ENCODE measurements around the gene ADAMTS17. TPM values are rescaled to one million over a fixed set of nuclear protein-coding genes. Genes with fewer than 3 reads are reported as not detected.

Gene ADAMTS17
- total RNA-seq, 1 experiment from 2014 or later, result 1.5 TPM

DNA sequence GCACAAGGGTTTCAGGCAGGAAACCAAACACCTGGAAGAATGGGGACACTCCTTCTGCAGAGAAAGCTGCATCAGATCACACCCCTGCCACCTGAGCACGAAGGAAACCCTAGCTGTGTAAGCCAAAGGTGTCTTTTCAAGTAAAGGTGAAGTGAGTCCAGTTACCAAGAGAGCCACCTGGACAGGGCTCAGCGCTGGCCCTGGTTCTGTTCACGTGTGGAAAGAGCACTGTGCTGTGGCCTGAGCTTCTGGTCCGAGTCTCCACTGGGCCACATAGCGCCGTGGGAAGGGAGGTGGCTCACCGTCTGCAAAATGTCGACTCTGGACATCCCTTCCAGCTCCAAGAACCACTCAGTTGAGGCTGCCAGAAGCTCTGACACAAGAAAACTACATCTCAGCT is 151.1 kb downstream of the ADAMTS17 start:
- peak in 1 of 2 experiments; percentile 5 for DNase-seq
- intact Hi-C loops (cut with micrococcal nuclease; ENCODE audit: unreplicated experiment), result no loop called here
- TF ChIP-seq, protein P1, sequence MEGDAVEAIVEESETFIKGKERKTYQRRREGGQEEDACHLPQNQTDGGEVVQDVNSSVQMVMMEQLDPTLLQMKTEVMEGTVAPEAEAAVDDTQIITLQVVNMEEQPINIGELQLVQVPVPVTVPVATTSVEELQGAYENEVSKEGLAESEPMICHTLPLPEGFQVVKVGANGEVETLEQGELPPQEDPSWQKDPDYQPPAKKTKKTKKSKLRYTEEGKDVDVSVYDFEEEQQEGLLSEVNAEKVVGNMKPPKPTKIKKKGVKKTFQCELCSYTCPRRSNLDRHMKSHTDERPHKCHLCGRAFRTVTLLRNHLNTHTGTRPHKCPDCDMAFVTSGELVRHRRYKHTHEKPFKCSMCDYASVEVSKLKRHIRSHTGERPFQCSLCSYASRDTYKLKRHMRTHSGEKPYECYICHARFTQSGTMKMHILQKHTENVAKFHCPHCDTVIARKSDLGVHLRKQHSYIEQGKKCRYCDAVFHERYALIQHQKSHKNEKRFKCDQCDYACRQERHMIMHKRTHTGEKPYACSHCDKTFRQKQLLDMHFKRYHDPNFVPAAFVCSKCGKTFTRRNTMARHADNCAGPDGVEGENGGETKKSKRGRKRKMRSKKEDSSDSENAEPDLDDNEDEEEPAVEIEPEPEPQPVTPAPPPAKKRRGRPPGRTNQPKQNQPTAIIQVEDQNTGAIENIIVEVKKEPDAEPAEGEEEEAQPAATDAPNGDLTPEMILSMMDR (IDR thresholded peaks at IDR 0.05; ENCODE audit: insufficient read depth in 1 of 2, low read depth in 1 of 2, low read length in 1 of 2, severe bottlenecking in 1 of 2, unreplicated experiment in 1 of 2), result no peak
- H3K4me3 Mint-ChIP-seq (ENCODE audit: unreplicated experiment), result no peak overlapping the region
- H3K4me1 ChIP-seq, result no peaks in the 10 kb centered on the region
- POLR2A ChIA-PET, result no interaction called here
- CTCF ChIA-PET, result no interaction called here
- H3K9me3 Mint-ChIP-seq (ENCODE audit: unreplicated experiment), result no peaks in the 10 kb centered on the region
- no peak overlapping the region for H3K27ac Mint-ChIP-seq (ENCODE audit: unreplicated experiment)
- no peaks in the 10 kb centered on the region for H3K27me3 ChIP-seq (replicated peaks; ENCODE audit: control insufficient read depth, insufficient read depth, low read length)
- no TSS peak for BruUV-seq (replicated peaks)
- no peaks in the 10 kb centered on the region for H3K36me3 Mint-ChIP-seq (ENCODE audit: insufficient read depth, unreplicated experiment)
- no peaks in the 10 kb centered on the region for H3K9me3 ChIP-seq
- no peaks in the 10 kb centered on the region for H3K27me3 Mint-ChIP-seq (ENCODE audit: insufficient read depth, unreplicated experiment)
- H3K4me3 ChIP-seq (ENCODE audit: low read depth, low read length), result no peak overlapping the region
- H3K4me1 Mint-ChIP-seq (ENCODE audit: low read depth, unreplicated experiment), result no peaks in the 10 kb centered on the region
- no peaks in the 10 kb centered on the region for H3K36me3 ChIP-seq (ENCODE audit: control insufficient read depth, insufficient read depth, low read length)

GRCh38 chr15:100189849-100190248 is 151.9 kb downstream of the ADAMTS17 start:
- TF ChIP-seq, protein P1 (IDR thresholded peaks at IDR 0.05; ENCODE audit: insufficient read depth in 1 of 2, low read depth in 1 of 2, low read length in 1 of 2, severe bottlenecking in 1 of 2, unreplicated experiment in 1 of 2), result no peak
- no peaks in the 10 kb centered on the region for H3K36me3 Mint-ChIP-seq (ENCODE audit: insufficient read depth, unreplicated experiment)
- DNase-seq, result peak in 1 of 2 experiments; percentile 9
- H3K4me1 Mint-ChIP-seq (ENCODE audit: low read depth, unreplicated experiment), result no peaks in the 10 kb centered on the region
- no peaks in the 10 kb centered on the region for H3K27me3 ChIP-seq (replicated peaks; ENCODE audit: control insufficient read depth, insufficient read depth, low read length)
- no peak overlapping the region for H3K4me3 ChIP-seq (ENCODE audit: low read depth, low read length)
- H3K9me3 ChIP-seq, result no peaks in the 10 kb centered on the region
- POLR2A ChIA-PET, result no interaction called here
- BruUV-seq (replicated peaks), result no TSS peak
- CTCF ChIA-PET, result no interaction called here
- no peak overlapping the region for H3K27ac Mint-ChIP-seq (ENCODE audit: unreplicated experiment)
- H3K4me3 Mint-ChIP-seq (ENCODE audit: unreplicated experiment), result no peak overlapping the region
- no peaks in the 10 kb centered on the region for H3K4me1 ChIP-seq
- no peaks in the 10 kb centered on the region for H3K9me3 Mint-ChIP-seq (ENCODE audit: unreplicated experiment)
- H3K27me3 Mint-ChIP-seq (ENCODE audit: insufficient read depth, unreplicated experiment), result no peaks in the 10 kb centered on the region
- intact Hi-C loops (cut with micrococcal nuclease; ENCODE audit: unreplicated experiment), result no loop called here
- H3K36me3 ChIP-seq (ENCODE audit: control insufficient read depth, insufficient read depth, low read length), result no peaks in the 10 kb centered on the region

- no peaks in the 10 kb centered on the region for H3K9me3 ChIP-seq
- Mint-ChIP-seq H3K27me3 (ENCODE audit: insufficient read depth, unreplicated experiment) (no peaks in the 10 kb centered on the region), H3K36me3 (ENCODE audit: insufficient read depth, unreplicated experiment) (no peaks in the 10 kb centered on the region), H3K4me1 (ENCODE audit: low read depth, unreplicated experiment) (no peaks in the 10 kb centered on the region), H3K4me3 (ENCODE audit: unreplicated experiment) (no peak overlapping the region), H3K9me3 (ENCODE audit: unreplicated experiment) (no peaks in the 10 kb centered on the region), H3K27ac (ENCODE audit: unreplicated experiment) (no peak overlapping the region)
- H3K4me3 ChIP-seq (ENCODE audit: low read depth, low read length), result no peak overlapping the region
- no TSS peak for BruUV-seq (replicated peaks)
- peak in 1 of 2 experiments; percentile 9 for DNase-seq
- H3K36me3 ChIP-seq (ENCODE audit: control insufficient read depth, insufficient read depth, low read length), result no peaks in the 10 kb centered on the region
- no peaks in the 10 kb centered on the region for H3K4me1 ChIP-seq
- intact Hi-C loops (cut with micrococcal nuclease; ENCODE audit: unreplicated experiment), result no loop called here
- ChIA-PET CTCF (no interaction called here), POLR2A (no interaction called here)
- TF ChIP-seq, protein P1 (IDR thresholded peaks at IDR 0.05; ENCODE audit: insufficient read depth in 1 of 2, low read depth in 1 of 2, low read length in 1 of 2, severe bottlenecking in 1 of 2, unreplicated experiment in 1 of 2), result no peak
- H3K27me3 ChIP-seq (replicated peaks; ENCODE audit: control insufficient read depth, insufficient read depth, low read length), result no peaks in the 10 kb centered on the region
These were observed 152.5 kb downstream of the ADAMTS17 start for GRCh38 chr15:100189319-100189718.
